Stimulated activated CD4-positive, alpha-beta T cell treated with anti-CD3 and anti-CD28 coated beads, Interleukin-12 subunit alpha, Interleukin-12 subunit beta, amount 100 ng/mL, for 24 hours (primary cell): Measurements from ENCODE around the gene ACOT13.
"Not testable (repeated sequence)": the region's sequence is repeated elsewhere in the genome, so short reads cannot be mapped to it uniquely, and the experiment has no call there.

Source experiments
- DNase-seq, 2 experiments: peaks; one replicate each; pipeline ENCODE4 v3.0.0-alpha.2; 2020; ENCODE audit warnings: low read depth in 2 of 2

Gene ACOT13

DNA sequence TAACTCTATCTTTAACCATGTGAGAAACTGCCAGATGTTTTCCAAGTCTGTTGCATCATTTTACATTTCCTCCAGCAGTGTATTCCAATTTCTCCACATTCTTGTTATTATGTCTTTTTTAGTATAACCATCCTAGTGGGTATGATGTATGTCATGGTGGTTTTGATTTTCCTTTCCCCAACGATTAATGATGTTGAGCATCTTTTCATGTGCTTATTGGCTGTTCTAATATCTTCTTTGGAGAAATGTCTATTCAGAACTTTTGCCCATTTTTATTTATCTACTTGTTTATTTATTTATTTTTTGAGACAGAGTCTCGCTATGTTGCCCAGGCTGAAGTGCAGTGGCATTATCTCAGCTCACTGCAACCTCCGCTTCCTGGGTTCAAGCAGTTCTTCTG, 56.4 kb downstream of the ACOT13 start:
- DNase-seq = no peak

DNA sequence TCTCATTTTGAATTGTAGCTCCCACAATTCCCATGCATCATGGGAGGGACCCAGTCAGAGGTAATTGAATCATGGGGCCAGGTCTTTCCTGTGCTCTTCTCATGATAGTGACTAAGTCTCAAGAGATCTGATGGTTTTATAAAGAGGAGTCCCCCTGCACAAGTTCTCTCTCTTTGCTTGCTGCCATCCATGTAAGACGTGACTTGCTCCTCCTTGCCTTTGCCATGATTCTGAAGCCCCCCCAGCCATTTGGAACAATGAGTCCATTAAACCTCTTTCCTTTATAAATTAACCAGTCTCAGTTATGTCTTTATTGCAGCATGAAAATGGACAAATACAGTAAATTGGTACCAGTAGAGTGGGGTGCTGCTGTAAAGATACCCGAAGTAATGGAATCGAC, 63.8 kb downstream of the ACOT13 start:
- DNase-seq = not testable (repeated sequence)

DNA sequence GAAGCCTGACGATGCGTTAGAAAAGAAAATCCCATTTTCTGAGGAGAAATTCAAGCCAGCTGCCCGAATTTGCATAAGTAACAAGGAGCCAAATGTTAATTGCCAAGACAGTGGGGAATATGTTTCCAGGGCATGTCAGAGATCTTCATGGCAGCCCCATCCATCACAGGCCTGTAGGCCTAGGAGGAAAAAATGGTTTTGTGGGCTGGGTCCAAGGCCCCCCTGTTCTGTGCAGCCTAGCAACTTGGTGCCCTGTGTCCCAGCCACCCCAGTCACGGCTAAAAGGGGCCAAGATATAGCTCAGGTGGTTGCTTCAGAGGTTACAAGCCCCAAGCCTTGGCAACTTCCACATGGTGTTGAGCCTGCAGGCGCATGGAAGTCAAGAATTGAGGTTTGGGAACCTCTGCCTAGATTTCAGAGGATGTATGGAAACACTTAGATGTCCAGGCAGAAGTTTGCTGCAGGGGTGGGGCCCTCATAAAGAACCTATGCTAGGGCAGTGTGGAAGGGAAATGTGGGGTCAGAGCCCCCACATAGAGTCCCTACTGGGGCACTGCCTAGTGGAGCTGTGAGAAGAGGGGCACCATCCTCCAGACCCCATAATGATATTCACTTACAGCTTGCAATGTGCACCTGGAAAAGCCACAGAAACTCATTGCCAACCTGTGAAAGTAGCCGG, 64.7 kb downstream of the ACOT13 start:
- DNase-seq = not testable (repeated sequence)

DNA sequence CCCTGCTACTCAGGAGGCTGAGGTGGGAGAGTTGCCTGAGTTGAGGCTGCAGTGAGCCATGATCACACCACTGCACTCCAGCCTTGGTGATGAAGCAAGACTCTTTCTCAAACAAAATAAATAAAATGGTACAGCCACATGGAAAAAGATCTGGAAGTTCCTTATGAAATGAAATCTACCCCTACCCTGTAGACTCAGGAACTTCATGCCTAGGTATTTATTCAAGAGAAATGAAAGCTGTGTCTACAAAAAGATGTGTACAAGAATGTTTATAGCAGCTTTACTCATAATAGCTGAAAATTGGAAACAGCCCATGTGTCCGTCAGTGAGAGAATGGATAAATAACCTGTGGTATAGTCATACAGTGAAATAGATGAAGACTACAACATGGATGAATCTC, 67.3 kb downstream of the ACOT13 start:
- DNase-seq = no peak

DNA sequence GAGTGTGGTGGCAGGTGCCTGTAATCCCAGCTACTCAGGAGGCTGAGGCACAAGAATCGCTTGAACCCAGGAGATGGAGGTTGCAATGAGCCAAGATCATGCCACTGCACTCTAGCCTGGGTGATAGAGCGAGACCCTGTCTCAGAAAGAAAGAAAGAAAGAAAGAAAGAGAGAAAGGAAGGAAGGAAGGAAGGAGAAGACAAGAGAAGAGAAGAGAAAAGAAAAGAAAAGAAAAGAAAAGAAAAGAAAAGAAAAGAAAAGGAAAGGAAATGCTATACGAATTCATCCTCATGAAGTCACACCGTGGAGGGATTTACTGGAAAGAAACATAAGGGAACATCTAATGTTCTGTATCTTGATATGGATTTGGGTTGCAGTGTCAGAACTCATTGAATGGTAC, 67.8 kb downstream of the ACOT13 start:
- not testable (repeated sequence) for DNase-seq

DNA sequence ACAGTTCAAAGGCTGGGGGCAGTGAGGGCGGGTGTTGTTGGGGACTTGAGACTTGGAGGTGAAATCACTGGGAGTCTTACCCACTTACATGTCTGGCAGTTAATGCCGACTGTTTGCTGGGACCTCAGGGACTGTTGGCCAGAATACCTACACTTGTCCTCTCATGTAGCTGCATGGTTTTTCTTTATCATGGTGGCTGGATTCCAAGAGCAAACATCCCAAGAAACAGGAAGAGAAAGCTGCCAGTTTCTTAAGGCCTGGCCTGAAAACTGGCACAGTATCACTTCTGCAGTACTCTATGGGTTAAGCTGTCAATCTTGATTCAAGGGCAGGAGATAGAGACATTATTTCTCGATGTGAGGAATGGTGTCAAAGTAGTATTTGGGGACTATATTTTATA, 71.9 kb downstream of the ACOT13 start:
- DNase-seq = no peak

DNA sequence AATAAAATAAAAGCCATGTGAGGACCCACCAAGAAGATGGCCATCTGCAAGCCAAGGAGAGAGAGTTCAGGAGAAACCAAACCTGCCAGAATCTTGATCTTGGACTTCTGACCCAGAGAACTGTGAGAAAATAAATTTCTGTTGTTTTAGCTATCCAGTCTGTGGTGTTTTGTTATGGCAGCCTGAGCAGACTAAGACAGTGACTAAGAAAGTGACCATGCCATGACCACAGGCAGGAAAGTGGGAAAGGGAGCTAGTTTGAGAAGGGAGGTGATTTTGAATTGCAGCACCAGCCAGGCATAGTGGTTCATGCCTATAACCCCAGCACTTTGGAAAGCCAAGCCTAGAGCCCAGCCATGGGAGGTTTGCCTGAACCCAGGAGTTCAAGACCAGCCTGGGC, 74.0 kb downstream of the ACOT13 start:
- no peak for DNase-seq

DNA sequence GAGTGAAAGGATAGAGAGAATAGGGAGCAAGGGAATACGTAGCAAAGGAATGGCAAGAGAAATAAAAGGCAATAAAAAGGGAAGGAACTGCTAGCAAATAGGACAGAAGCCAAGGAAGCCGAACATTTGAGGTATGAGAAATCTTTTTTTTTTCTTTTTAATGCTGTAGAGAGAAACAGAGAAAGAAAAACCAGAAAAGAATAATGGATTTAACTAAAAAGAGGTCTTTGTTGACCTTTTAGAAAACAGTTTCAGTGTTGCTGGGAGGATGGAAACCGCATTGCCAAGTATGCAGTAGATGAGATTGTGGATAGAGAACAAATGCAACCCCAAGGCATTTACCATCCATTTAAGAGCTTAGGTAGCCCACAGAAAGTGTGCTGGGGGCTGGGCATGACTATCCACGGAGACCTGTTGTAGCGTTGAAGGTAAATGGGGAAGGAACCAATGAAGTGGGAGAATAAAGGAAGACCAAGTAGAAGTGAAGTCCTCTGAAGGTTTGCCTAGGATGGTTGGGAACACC, 75.4 kb downstream of the ACOT13 start:
- DNase-seq = no peak

DNA sequence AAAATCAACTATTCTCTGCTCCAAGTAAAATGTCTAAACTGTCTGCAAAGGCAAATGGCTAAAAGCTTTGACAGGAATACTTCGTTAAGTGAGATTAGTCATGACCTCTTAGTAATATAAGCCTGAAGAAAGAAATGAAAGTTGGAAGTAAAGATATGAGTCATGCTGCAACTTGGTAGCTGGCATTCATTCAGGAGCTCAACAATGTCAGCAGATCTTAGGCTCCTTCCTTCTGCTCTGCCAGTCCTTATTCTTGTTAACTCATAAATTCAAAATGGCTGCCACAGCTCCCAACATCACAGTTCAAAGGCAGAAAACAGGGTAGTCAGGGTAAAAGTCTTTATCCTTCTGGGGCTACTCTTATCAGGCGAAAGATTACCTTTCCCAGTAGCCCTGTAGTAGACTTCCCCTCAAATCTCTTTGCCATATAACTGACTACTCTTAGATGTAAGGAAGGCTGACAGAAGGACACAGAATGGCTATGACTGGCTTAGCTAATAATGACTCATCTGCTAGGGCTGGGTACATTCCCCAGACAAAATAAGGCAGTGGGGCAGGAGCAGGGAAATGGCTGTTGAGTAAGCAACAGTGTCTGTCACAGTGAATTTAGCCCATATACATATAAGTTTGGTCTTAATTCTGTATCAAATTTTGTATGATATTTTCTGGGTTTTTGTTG, 76.5 kb downstream of the ACOT13 start:
- peak in 1 of 2 experiments; percentile 23 for DNase-seq

DNA sequence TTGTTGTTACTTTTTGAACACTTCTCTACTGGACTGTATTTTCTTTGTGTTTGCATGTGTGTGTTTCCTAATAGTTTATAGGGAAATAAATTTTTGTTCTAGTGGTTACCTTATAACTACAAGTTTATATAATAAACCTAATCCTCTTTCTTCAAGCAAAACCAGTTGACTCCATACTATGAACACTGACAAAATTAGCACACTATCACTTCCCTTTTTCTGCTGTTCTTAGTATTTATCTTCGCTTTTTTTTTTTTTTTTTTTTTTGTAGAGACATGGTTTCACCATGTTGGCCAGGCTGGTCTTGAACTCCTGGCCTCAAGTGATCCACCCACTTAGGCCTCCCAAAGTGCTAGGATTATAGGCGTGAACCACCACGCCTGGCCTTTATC, 77.1 kb downstream of the ACOT13 start:
- no peak for DNase-seq

DNA sequence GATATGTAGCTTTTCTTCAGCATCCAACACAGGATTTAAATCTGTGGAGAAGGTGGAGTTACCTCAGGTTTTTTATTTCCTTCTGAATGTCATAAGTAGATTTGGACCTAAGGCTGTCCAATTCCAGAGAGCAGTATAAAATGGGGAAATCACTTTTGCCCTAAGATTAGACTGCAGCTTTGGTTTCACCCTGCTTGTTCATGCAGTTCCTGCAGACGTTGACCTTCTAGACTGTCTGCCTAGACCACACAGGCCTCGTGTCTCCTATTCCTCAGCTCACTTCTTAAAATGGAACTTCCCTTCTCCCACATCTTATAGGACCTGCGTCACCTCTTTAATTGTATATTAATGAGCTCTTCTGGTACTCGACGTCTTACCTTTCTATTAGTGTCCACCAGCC, 78.0 kb downstream of the ACOT13 start:
- DNase-seq = no peak

DNA sequence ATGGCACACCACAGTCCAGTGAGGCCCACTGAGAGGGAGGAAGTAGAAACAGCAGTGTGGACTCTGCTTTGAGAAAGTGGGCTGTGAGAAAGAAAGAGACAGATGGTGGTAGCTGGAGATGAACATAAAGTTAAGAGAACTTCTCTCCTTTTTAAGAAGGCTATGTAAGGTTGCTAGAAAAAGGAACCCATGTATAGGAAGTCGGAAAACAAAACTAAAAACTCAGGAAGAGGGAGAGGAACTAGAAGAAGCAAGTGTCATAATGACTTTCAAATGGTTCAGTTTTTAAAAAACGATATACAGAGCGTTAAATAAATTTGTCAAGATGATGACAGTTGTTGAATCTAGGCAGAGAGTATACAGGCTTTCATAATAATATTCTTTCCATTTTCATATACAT, 82.4 kb downstream of the ACOT13 start:
- DNase-seq = no peak

DNA sequence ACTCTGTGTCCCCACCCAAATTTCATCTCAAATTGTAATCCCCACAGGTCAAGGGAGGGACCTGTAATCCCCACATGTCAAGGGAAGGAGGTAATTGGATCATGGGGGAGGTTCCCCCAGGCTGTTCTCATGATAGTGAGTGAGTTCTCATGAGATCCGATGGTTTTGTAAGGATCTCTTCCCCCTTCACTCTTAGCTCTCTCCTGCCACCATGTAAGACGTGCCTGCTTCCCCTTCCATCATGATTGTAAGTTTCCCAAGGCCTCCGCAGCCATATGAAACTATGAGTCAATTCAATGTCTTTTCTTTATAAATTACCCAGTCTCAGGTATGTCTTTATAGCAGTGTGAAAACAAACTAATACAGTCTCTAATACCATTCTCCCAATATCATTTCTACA, 84.0 kb downstream of the ACOT13 start:
- not testable (repeated sequence) for DNase-seq

DNA sequence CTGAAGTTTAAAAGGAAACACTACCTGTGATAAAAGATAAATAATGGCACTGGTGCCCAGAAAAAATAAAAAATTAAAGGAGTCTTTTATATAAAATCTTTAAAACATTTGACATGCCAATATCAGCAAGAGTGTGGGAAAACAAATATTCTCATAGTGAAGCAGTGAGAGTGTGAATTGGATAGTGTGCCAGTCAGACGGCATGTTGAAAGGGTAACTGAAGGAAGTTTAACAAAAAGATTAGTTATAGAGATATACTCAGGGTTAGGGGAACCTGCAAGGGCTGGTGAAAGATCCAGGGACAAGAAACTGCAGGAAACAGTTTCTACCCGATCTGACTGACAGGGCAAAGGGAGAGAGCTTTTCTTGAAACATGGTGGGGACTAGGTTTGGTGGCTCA, 85.6 kb downstream of the ACOT13 start:
- DNase-seq = no peak

DNA sequence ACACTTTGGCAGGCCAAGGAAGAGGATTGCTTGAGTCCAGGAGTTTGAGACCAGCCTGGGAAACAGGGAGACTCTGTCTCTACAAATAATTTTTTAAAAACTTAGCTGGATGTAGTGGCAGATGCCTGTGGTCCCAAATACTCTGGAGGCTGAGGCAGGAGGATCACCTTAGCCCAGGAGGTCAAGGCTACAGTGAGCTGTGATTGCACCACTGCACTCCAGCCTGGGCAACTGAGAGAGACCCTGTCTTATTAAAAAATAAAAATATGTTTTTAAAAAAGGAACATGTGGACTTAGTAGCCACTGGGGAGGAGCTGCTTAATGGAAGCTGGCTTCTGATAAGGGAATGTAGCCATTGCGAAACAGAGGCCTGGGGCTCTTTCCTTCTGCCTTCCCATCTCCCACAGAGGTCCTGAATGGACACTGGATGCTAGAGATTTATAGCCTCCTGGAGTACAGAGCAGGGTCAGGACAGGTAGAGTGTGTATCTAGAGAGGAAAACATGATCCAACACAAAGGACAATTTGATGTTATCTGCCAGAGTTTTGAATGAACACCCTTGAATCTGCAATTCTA, 86.1 kb downstream of the ACOT13 start:
- DNase-seq = no peak

DNA sequence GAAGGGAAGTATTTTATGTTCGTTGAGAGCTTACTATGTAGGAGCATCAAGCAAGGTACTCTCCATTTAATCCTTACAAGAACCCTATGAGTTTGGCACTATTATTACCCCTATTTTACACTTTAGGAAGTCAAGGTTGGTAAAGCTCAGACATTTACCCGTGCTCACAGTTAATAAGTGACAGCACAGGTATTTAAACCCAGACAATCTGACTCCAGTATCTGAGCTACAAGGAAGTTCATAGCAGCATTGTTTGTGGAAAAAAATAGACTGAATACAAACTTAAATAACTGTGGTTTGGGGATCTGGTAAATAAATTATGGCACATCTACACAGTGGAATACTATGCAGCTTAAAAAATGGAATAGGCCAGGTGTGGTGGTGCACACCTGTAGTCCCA, 86.7 kb downstream of the ACOT13 start:
- no peak for DNase-seq

DNA sequence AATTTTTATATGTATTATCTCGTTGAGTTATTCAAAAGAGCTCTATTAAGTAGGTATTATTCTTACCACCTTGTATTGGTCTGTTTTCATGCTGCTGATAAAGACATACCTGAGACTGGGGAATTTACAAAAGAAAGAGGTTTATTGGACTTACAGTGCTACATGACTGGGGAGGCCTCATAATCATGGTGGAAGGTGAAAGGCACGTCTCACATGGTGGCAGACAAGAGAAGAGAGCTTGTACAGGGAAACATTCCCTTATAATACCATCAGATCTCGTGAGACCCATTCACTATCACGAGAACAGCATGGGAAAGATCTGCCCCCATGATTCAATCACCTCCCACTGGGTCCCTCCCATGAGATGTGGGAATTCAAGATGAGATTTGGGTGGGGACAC, 87.5 kb downstream of the ACOT13 start:
- not testable (repeated sequence) for DNase-seq
